Stomach smooth muscle (tissue), 2 donors: Measurements from ENCODE around the gene CPEB3.

Experiments used
- H3K27ac ChIP-seq: one replicate; pipeline ENCODE4 v1.7.0; 2013; ENCODE audit warnings: mild to moderate bottlenecking, low read length, inconsistent platforms
- H3K27me3 ChIP-seq, 2 donors: one replicate each; pipeline ENCODE4 v1.7.0; 2013; ENCODE audit warnings: low read length in 2 of 2; ENCODE audit not compliant: insufficient read depth in 2 of 2, control insufficient read depth in 1 of 2
- H3K36me3 ChIP-seq, 2 donors: one replicate each; pipeline ENCODE4 v1.7.0; 2013; ENCODE audit warnings: low read length in 2 of 2; ENCODE audit not compliant: control insufficient read depth in 2 of 2, insufficient read depth in 2 of 2
- H3K4me1 ChIP-seq: one replicate; pipeline ENCODE4 v1.7.0; 2013; ENCODE audit warnings: low read length; ENCODE audit not compliant: control insufficient read depth, insufficient read depth
- H3K4me3 ChIP-seq, 2 donors: one replicate each; pipeline ENCODE4 v1.7.0; 2013; ENCODE audit warnings: low read length in 2 of 2
- H3K9ac ChIP-seq, 2 donors: one replicate each; pipeline ENCODE4 v1.7.0; 2013; ENCODE audit warnings: low read length in 2 of 2, mild to moderate bottlenecking in 1 of 2
- H3K9me3 ChIP-seq, 2 donors: one replicate each; pipeline ENCODE4 v1.7.0; 2013; ENCODE audit warnings: low read length in 2 of 2; ENCODE audit not compliant: control insufficient read depth in 2 of 2
- donor health status: healthy.
- donor health status: Pancreatic carcinoma.

CPEB3 gene

DNA sequence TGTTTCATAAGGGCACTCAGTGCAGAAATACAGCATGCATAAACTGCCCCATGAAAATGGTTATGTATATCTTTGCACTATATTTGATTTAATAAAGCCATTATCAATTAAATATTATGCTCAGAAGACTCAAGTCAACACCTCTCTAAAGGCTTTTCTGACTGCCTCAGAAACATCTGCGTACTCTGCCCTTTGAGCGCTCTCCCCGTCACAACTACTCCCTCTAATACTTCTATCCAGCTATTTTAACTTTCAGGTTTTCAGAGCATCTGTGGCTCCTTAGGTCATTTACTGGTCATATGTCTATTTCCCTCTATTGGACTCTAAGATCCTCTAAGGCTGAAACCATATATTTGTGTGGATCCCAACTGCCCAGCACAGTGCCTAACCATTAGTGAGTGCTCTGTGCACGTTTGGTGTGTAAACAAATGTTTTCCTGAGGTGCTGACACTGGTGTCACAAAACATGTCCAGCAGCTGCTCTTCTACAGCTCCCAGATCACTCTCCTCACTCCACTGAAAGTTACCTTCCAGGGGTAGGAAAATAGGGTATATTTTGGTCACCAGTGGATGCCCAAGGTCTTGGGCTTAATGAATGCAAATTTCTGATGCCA, 188.2 kb downstream of the CPEB3 start:
- Histone ChIP-seq H3K27me3 (no peaks in the 10 kb centered on the region), H3K4me1 (peaks cover 8% of the 10 kb centered on the region), H3K9me3 (no peaks in the 10 kb centered on the region), H3K4me3 (no peak overlapping the region), H3K36me3 (no peaks in the 10 kb centered on the region), H3K27ac (no peak overlapping the region), H3K9ac (no peak overlapping the region)

DNA sequence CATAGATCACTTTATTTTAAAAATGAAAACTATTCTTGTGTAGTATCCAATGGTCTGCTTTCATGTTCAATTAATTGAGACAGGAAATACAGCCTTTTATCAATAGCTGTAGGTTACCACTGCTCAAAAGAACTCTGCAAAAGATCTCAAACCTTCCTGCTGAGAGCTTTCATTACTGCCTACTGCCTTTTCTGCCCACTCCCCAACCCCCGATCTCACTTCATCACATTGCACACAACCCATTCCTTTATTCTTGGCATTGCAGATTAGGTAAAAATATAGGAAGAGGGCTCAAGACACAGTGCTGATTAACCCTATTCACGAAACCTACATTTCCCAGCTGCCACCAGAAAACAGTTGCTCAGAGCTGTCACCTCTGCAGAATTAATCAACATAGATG, 195.9 kb downstream of the CPEB3 start:
- H3K4me3 ChIP-seq: no peak overlapping the region
- no peaks in the 10 kb centered on the region for H3K36me3 ChIP-seq
- H3K27me3 ChIP-seq: no peaks in the 10 kb centered on the region
- H3K9ac ChIP-seq: no peak overlapping the region
- no peak overlapping the region for H3K27ac ChIP-seq
- H3K4me1 ChIP-seq: no peaks in the 10 kb centered on the region
- no peaks in the 10 kb centered on the region for H3K9me3 ChIP-seq

GRCh38 chr10:92091965-92092364, 198.9 kb downstream of the CPEB3 start:
- H3K27me3 ChIP-seq: no peaks in the 10 kb centered on the region
- no peak overlapping the region for H3K4me3 ChIP-seq
- H3K27ac ChIP-seq: no peak overlapping the region
- H3K9ac ChIP-seq: no peak overlapping the region
- no peaks in the 10 kb centered on the region for H3K4me1 ChIP-seq
- H3K9me3 ChIP-seq: no peaks in the 10 kb centered on the region
- no peaks in the 10 kb centered on the region for H3K36me3 ChIP-seq

GRCh38 chr10:92087750-92088395, 203.0 kb downstream of the CPEB3 start:
- Histone ChIP-seq H3K27ac (no peak overlapping the region), H3K36me3 (no peaks in the 10 kb centered on the region), H3K4me3 (no peak overlapping the region), H3K9ac (no peak overlapping the region), H3K9me3 (no peaks in the 10 kb centered on the region), H3K27me3 (no peaks in the 10 kb centered on the region), H3K4me1 (peaks cover under 1% of the 10 kb centered on the region)

DNA sequence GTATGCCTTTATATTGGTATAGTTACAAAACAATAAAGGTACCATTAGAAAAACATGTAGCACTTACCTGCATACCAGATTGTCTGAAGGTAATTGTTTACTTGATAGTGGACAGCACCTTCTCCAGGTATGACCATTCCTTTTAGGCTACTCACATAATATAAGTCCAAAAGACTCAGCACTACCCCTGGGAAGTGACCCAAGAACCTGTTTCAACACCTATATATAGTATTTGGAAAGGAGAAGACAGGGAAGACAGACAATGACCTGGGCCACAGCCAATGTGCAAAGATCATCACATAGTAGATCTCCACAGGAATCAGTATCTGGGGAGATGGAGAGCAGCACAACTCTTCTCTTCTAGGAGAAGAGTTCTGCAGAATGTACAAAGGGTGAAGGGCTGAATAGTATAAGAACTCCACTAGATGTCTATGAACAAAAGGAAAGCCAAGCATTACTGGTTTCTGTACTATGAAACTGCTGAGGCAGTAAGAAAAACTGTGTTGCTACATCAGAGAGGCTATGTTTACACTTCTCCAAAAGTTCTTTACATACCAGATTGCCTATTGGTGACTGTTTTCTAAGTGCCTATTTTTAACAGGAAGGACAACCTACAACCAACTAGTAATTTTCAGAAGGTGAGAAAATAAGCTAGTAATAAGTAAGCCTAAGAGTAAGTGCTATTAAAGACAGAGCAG, 208.1 kb downstream of the CPEB3 start:
- Histone ChIP-seq H3K27me3 (no peaks in the 10 kb centered on the region), H3K9ac (no peak overlapping the region), H3K4me1 (peaks cover 4% of the 10 kb centered on the region), H3K4me3 (no peak overlapping the region), H3K27ac (no peak overlapping the region), H3K36me3 (peaks cover 4 to 10% of the 10 kb centered on the region in 2 donors), H3K9me3 (no peaks in the 10 kb centered on the region)

DNA sequence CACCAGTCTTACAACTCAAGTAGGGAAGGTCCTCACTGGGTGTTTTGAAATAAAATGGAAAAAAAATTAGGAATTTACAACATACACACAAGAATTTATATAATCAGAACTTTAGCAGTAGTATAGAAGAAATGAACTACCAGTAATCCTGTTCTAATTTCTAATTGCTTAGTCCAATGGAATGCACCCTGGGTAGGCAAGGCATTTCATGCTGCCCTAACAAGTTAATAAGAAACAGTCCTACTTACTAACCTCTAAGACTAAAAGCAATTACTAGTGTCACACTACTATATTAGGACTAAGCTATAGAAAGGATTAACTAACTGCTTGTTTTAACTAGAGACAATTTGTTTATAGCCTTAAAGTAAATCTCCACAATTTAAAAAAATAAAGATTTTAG, 209.2 kb downstream of the CPEB3 start:
- peaks cover 4 to 10% of the 10 kb centered on the region in 2 donors for H3K36me3 ChIP-seq
- H3K27me3 ChIP-seq: no peaks in the 10 kb centered on the region
- H3K4me3 ChIP-seq: no peak overlapping the region
- H3K9ac ChIP-seq: no peak overlapping the region
- H3K27ac ChIP-seq: no peak overlapping the region
- H3K4me1 ChIP-seq: peaks cover 4% of the 10 kb centered on the region
- H3K9me3 ChIP-seq: no peaks in the 10 kb centered on the region

- Histone ChIP-seq H3K9ac (no peak overlapping the region), H3K9me3 (no peaks in the 10 kb centered on the region), H3K27ac (no peak overlapping the region), H3K4me1 (peaks cover 4% of the 10 kb centered on the region), H3K36me3 (peaks cover 4 to 10% of the 10 kb centered on the region in 2 donors), H3K4me3 (no peak overlapping the region), H3K27me3 (no peaks in the 10 kb centered on the region)
These were observed 210.6 kb downstream of the CPEB3 start for GRCh38 chr10:92080244-92080643.

- no peaks in the 10 kb centered on the region for H3K9me3 ChIP-seq
- no peaks in the 10 kb centered on the region for H3K27me3 ChIP-seq
- H3K4me3 ChIP-seq: no peak overlapping the region
- H3K9ac ChIP-seq: no peak overlapping the region
- H3K27ac ChIP-seq: no peak overlapping the region
- H3K4me1 ChIP-seq: peaks cover 4% of the 10 kb centered on the region
- peaks cover 4 to 15% of the 10 kb centered on the region in 2 donors for H3K36me3 ChIP-seq
These were observed 211.9 kb downstream of the CPEB3 start for GRCh38 chr10:92079003-92079402.

- Histone ChIP-seq H3K4me1 (no peaks in the 10 kb centered on the region), H3K36me3 (peaks cover 4 to 15% of the 10 kb centered on the region in 2 donors), H3K27me3 (no peaks in the 10 kb centered on the region), H3K9ac (no peak overlapping the region), H3K9me3 (no peaks in the 10 kb centered on the region), H3K27ac (no peak overlapping the region), H3K4me3 (no peak overlapping the region)
These were observed 214.2 kb downstream of the CPEB3 start for GRCh38 chr10:92076722-92077121.

- no peak overlapping the region for H3K4me3 ChIP-seq
- no peaks in the 10 kb centered on the region for H3K9me3 ChIP-seq
- no peaks in the 10 kb centered on the region for H3K4me1 ChIP-seq
- peaks cover 2 to 10% of the 10 kb centered on the region in 2 donors for H3K36me3 ChIP-seq
- no peaks in the 10 kb centered on the region for H3K27me3 ChIP-seq
- no peak overlapping the region for H3K9ac ChIP-seq
- H3K27ac ChIP-seq: no peak overlapping the region
These were observed 215.0 kb downstream of the CPEB3 start for GRCh38 chr10:92075829-92076228.
